Inflammatory macrophage (primary cell): ENCODE results near the gene TMEM255A.

ENCODE experiments used
- DNase-seq, 2 donors: peaks; one replicate each; pipeline ENCODE4 v3.0.0-alpha.2; 2020 to 2022

TMEM255A gene

GRCh38 chrX:120262859-120263708, 48.2 kb downstream of the TMEM255A start:
- peak; percentile 31 to 58 for DNase-seq

GRCh38 chrX:120260369-120260768, 50.9 kb downstream of the TMEM255A start:
- DNase-seq: no peak

- no peak for DNase-seq
Observed at GRCh38 chrX:120253784-120254183, 57.5 kb downstream of the TMEM255A start.

GRCh38 chrX:120251471-120252011, 59.7 kb downstream of the TMEM255A start:
- peak; percentile 28 to 30 for DNase-seq

- peak; percentile 93 for DNase-seq
Observed at GRCh38 chrX:120250522-120251271, 60.6 kb downstream of the TMEM255A start, which contains the start of gene ZBTB33. ZBTB33 (plus strand) TSS chrX:120250812; CDS start chrX:120253416, 2,604 bp downstream.

- peak; percentile 64 to 71 for DNase-seq
Observed at GRCh38 chrX:120244735-120245498, 66.3 kb downstream of the TMEM255A start.

- no peak for DNase-seq
Observed at GRCh38 chrX:120244395-120244734, 66.9 kb downstream of the TMEM255A start.

GRCh38 chrX:120242813-120243212, 68.4 kb downstream of the TMEM255A start:
- no peak for DNase-seq

GRCh38 chrX:120238933-120239332, 72.3 kb downstream of the TMEM255A start:
- DNase-seq: no peak

- no peak for DNase-seq
Observed at GRCh38 chrX:120236687-120237479, 74.4 kb downstream of the TMEM255A start.

GRCh38 chrX:120235284-120235683, 76.0 kb downstream of the TMEM255A start:
- DNase-seq: no peak

- DNase-seq: no peak
Observed at GRCh38 chrX:120228187-120228908, 82.9 kb downstream of the TMEM255A start.

GRCh38 chrX:120224388-120224787, 86.9 kb downstream of the TMEM255A start:
- no peak for DNase-seq

- DNase-seq: no peak
Observed at GRCh38 chrX:120223374-120223773, 87.9 kb downstream of the TMEM255A start.

- DNase-seq: peak; percentile 54 to 57
Observed at GRCh38 chrX:120213438-120214265, 97.6 kb downstream of the TMEM255A start.
